ENCODE measurements around the gene CC2D1B. TPM values are rescaled to one million over a fixed set of nuclear protein-coding genes. Genes with fewer than 3 reads are reported as not detected.

The CC2D1B gene
- total RNA-seq, 4 donors from 2014 or later: 19.5 to 30.3 (median 25.1) TPM

GRCh38 chr1:52364235-52364839 lies 1.7 kb downstream of the CC2D1B start:
- Histone ChIP-seq H3K27me3 (no peaks in the 10 kb centered on the region), H3K4me3 (no peak overlapping the region), H3K9me3 (no peaks in the 10 kb centered on the region), H3K36me3 (peaks cover 27 to 48% (median 40%) of the 10 kb centered on the region in 4 donors), H3K4me1 (peaks cover 11 to 38% (median 26%) of the 10 kb centered on the region in 4 donors), H3K27ac (replicated peaks in 1 of 4) (peak overlapping the region in 3 of 4 donors; percentile 92 to 95 (median 94))
- TF ChIP-seq EP300 (IDR thresholded peaks at IDR 0.05): no peak
- TF ChIP-seq POLR2A (IDR thresholded peaks at IDR 0.05; ENCODE audit: low read depth): no peak
- no peak for TF ChIP-seq POLR2AphosphoS5 (IDR thresholded peaks at IDR 0.05)
- TF ChIP-seq CTCF (IDR thresholded peaks at IDR 0.05): no peak
- intact Hi-C loops (cut with DNase I): no loop called here
- 94% methylated on average over 5 of the region's 5 CpGs for WGBS
- DNase-seq (ENCODE audit: extremely low spot score): no peak

- intact Hi-C loops (cut with DNase I): no loop called here
- H3K27me3 ChIP-seq: no peaks in the 10 kb centered on the region
- WGBS: 96% methylated on average over 3 of the region's 7 CpGs
- H3K4me1 ChIP-seq: peaks cover 8 to 19% (median 16%) of the 10 kb centered on the region in 4 donors
- H3K36me3 ChIP-seq: peaks cover 64 to 85% (median 77%) of the 10 kb centered on the region in 4 donors
- no peaks in the 10 kb centered on the region for H3K9me3 ChIP-seq
- DNase-seq (ENCODE audit: extremely low spot score): no peak
- no peak overlapping the region for H3K27ac ChIP-seq (replicated peaks in 1 of 4)
- no peak overlapping the region for H3K4me3 ChIP-seq
- TF ChIP-seq POLR2AphosphoS5 (IDR thresholded peaks at IDR 0.05) (no peak), CTCF (IDR thresholded peaks at IDR 0.05) (no peak), EP300 (IDR thresholded peaks at IDR 0.05) (no peak), POLR2A (IDR thresholded peaks at IDR 0.05; ENCODE audit: low read depth) (no peak)
Measured at GRCh38 chr1:52360595-52360968, 5.4 kb downstream of the CC2D1B start.

GRCh38 chr1:52359676-52360594 lies 6.1 kb downstream of the CC2D1B start:
- H3K36me3 ChIP-seq: peaks cover 70 to 92% (median 84%) of the 10 kb centered on the region in 4 donors
- no peak overlapping the region for H3K27ac ChIP-seq (replicated peaks in 1 of 4)
- TF ChIP-seq POLR2A (IDR thresholded peaks at IDR 0.05; ENCODE audit: low read depth) (no peak), POLR2AphosphoS5 (IDR thresholded peaks at IDR 0.05) (no peak), EP300 (IDR thresholded peaks at IDR 0.05) (no peak), CTCF (IDR thresholded peaks at IDR 0.05) (no peak)
- no peak overlapping the region for H3K4me3 ChIP-seq
- no peaks in the 10 kb centered on the region for H3K27me3 ChIP-seq
- H3K4me1 ChIP-seq: peaks cover 5 to 12% (median 11%) of the 10 kb centered on the region in 4 donors
- intact Hi-C loops (cut with DNase I): no loop called here
- WGBS: 95% methylated on average over 21 of the region's 24 CpGs
- H3K9me3 ChIP-seq: no peaks in the 10 kb centered on the region
- no peak for DNase-seq (ENCODE audit: extremely low spot score)

GRCh38 chr1:52358851-52359497 lies 7.0 kb downstream of the CC2D1B start:
- Histone ChIP-seq H3K27ac (replicated peaks in 1 of 4) (no peak overlapping the region), H3K4me1 (peaks cover 0 to 3% (median 1%) of the 10 kb centered on the region in 4 donors), H3K27me3 (no peaks in the 10 kb centered on the region), H3K4me3 (no peak overlapping the region), H3K9me3 (no peaks in the 10 kb centered on the region), H3K36me3 (peaks cover 79 to 100% (median 92%) of the 10 kb centered on the region in 4 donors)
- TF ChIP-seq CTCF (IDR thresholded peaks at IDR 0.05) (no peak), POLR2A (IDR thresholded peaks at IDR 0.05; ENCODE audit: low read depth) (no peak), POLR2AphosphoS5 (IDR thresholded peaks at IDR 0.05) (no peak), EP300 (IDR thresholded peaks at IDR 0.05) (no peak)
- WGBS: 100% methylated on average over 7 of the region's 18 CpGs
- intact Hi-C loops (cut with DNase I): no loop called here
- DNase-seq (ENCODE audit: extremely low spot score): no peak

Measured in esophagus muscularis mucosa (tissue), 4 donors.